Stimulated activated CD4-positive, alpha-beta T cell treated with anti-CD3 and anti-CD28 coated beads, Interleukin-4, amount 100 ng/mL, for 48 hours (primary cell): Measurements from ENCODE around the gene RAMAC.
"Not testable (repeated sequence)": the region's sequence is repeated elsewhere in the genome, so short reads cannot be mapped to it uniquely, and the experiment has no call there.

Experiments used
- DNase-seq, 2 donors: peaks; one replicate each; pipeline ENCODE4 v3.0.0-alpha.2; 2020; ENCODE audit warnings: low read depth in 2 of 2

The RAMAC gene

GRCh38 chr15:83014205-83014653, 28.2 kb downstream of the RAMAC start:
- DNase-seq: no peak

GRCh38 chr15:83015361-83015760, 29.4 kb downstream of the RAMAC start:
- DNase-seq: no peak

- no peak for DNase-seq
Measured at GRCh38 chr15:83016906-83017305, 30.9 kb downstream of the RAMAC start.

- DNase-seq: no peak
Measured at GRCh38 chr15:83018436-83018835, 32.4 kb downstream of the RAMAC start.

GRCh38 chr15:83030021-83030420, 44.0 kb downstream of the RAMAC start:
- DNase-seq: no peak

- DNase-seq: not testable (repeated sequence)
Measured at GRCh38 chr15:83031234-83031633, 45.2 kb downstream of the RAMAC start.

GRCh38 chr15:83036253-83036652, 50.2 kb downstream of the RAMAC start:
- DNase-seq: no peak

GRCh38 chr15:83039206-83039605, 53.2 kb downstream of the RAMAC start:
- DNase-seq: no peak
